ENCODE results near the gene B3GALNT1. TPM values are rescaled to one million over a fixed set of nuclear protein-coding genes. Genes with fewer than 3 reads are reported as not detected.

Gene B3GALNT1
- polyA plus RNA-seq, 2 of the 4 experiments (the other 2 are of a cell fraction), result 0.13 to 0.14 TPM

GRCh38 chr3:161150001-161150525 lies 44.9 kb upstream of the B3GALNT1 start:
- H3K4me1 ChIP-seq, result no peaks in the 10 kb centered on the region
- FAIRE-seq (no peak), DNase-seq (ENCODE audit: low read depth in 1 of 2, low spot score in 1 of 2) (no peak), ATAC-seq (no peak)
- ChIA-PET CTCF (no interaction called here), POLR2A (no interaction called here)
- no peak overlapping the region for H3K27ac ChIP-seq
- no peak overlapping the region for H3K4me3 ChIP-seq
- TF ChIP-seq, protein P1, sequence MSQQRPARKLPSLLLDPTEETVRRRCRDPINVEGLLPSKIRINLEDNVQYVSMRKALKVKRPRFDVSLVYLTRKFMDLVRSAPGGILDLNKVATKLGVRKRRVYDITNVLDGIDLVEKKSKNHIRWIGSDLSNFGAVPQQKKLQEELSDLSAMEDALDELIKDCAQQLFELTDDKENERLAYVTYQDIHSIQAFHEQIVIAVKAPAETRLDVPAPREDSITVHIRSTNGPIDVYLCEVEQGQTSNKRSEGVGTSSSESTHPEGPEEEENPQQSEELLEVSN (IDR thresholded peaks at IDR 0.05; ENCODE audit: borderline replicate concordance, low read depth), result no peak
- TF ChIP-seq REST (IDR thresholded peaks at IDR 0.05) (no peak), ZSCAN20 (CRISPR knock-in tag; IDR thresholded peaks at IDR 0.05) (no peak), ZNF302 (CRISPR knock-in tag; IDR thresholded peaks at IDR 0.05) (no peak), FOSL2 (IDR thresholded peaks at IDR 0.05) (no peak), FOSL2 (CRISPR knock-in tag; IDR thresholded peaks at IDR 0.05) (no peak), RFX5 (IDR thresholded peaks at IDR 0.05) (no peak), GATA3 (IDR thresholded peaks at IDR 0.05; ENCODE audit: borderline replicate concordance) (no peak), ZC3H11A (IDR thresholded peaks at IDR 0.05) (no peak), PHF8 (IDR thresholded peaks at IDR 0.05; ENCODE audit: borderline replicate concordance, low read depth) (no peak), HES2 (IDR thresholded peaks at IDR 0.05) (no peak), POLR2AphosphoS2 (conservative IDR thresholded peaks at IDR 0.05; ENCODE audit: low read length) (no peak)
- no peak overlapping the region for H3K4me2 ChIP-seq
- no peaks in the 10 kb centered on the region for H3K9me3 ChIP-seq

DNA sequence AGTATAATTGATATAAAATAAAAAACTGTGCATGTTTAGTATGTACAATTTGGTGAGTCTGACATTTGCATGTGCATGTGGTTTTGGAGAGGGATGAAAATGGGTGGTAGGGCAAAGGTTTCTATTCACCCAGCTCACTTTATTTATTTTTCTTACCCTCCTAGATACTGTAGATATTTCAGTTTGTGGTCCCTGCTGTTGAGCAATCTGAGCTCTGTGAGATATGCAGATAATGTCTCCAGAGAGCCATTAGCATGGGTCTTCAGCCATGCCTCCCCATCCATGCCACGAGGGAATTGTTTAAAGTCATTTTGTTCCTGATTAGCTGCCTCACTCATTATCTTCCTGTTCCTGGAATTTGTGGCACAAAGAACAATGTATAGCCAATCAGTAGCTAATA lies 44.4 kb upstream of the B3GALNT1 start:
- Histone ChIP-seq H3K4me2 (no peak overlapping the region), H3K4me3 (no peak overlapping the region), H3K9me3 (no peaks in the 10 kb centered on the region), H3K27ac (no peak overlapping the region), H3K4me1 (no peaks in the 10 kb centered on the region)
- POLR2A ChIA-PET, result no interaction called here
- no peak for ATAC-seq
- WGBS (ENCODE audit: missing lambda C conversion rate), result 5% methylated on average over 1 of the region's 1 CpG
- DNase-seq (ENCODE audit: low read depth in 1 of 2, low spot score in 1 of 2), result no peak
- TF ChIP-seq ZFP36 (IDR thresholded peaks at IDR 0.05; ENCODE audit: borderline replicate concordance, partially characterized antibody) (no peak), FOSL2 (IDR thresholded peaks at IDR 0.05) (no peak), FOSL2 (CRISPR knock-in tag; IDR thresholded peaks at IDR 0.05) (no peak), HES2 (IDR thresholded peaks at IDR 0.05) (no peak), FOXS1 (CRISPR knock-in tag; IDR thresholded peaks at IDR 0.05) (no peak), PHF8 (IDR thresholded peaks at IDR 0.05; ENCODE audit: borderline replicate concordance, low read depth) (no peak), RFX5 (IDR thresholded peaks at IDR 0.05) (no peak), MAZ (IDR thresholded peaks at IDR 0.05; ENCODE audit: borderline replicate concordance, low read depth, low read length) (no peak), HOXB5 (CRISPR knock-in tag; IDR thresholded peaks at IDR 0.05) (no peak), ZNF302 (CRISPR knock-in tag; IDR thresholded peaks at IDR 0.05) (no peak), REST (IDR thresholded peaks at IDR 0.05) (no peak), TFCP2L1 (CRISPR knock-in tag; IDR thresholded peaks at IDR 0.05) (no peak)
- CTCF ChIA-PET, result no interaction called here
- FAIRE-seq, result no peak

All from A549 (cell line).